Endothelial cell of umbilical vein (primary cell): ENCODE results near the gene ZNF226.

Experiments
- EZH2 ChIP-seq: IDR thresholded peaks from 2 replicates; pipeline ENCODE4 v1.6.1; 2012; ENCODE audit warnings: borderline replicate concordance, low read depth, mild to moderate bottlenecking, moderate library complexity, low read length, inconsistent platforms; ENCODE audit not compliant: severe bottlenecking
- JUN ChIP-seq: IDR thresholded peaks from 2 replicates; pipeline ENCODE4 v1.6.1; 2011; ENCODE audit warnings: borderline replicate concordance, low read depth; ENCODE audit not compliant: insufficient read length, insufficient read depth
- MAX ChIP-seq: IDR thresholded peaks from 2 replicates; pipeline ENCODE4 v1.6.1; 2011; ENCODE audit not compliant: insufficient read depth, insufficient read length
- POLR2A ChIP-seq: IDR thresholded peaks from 2 replicates; pipeline ENCODE4 v1.6.1; 2012; ENCODE audit warnings: low read depth, mild to moderate bottlenecking, control low read depth, low read length
- POLR2AphosphoS5 ChIP-seq: IDR thresholded peaks from 2 replicates; pipeline ENCODE4 v1.6.1; 2012; ENCODE audit warnings: low read depth, mild to moderate bottlenecking, control low read depth, low read length, moderate library complexity; ENCODE audit not compliant: insufficient read depth
- TF ChIP-seq, protein P1 (sequence below), 2 donors: IDR thresholded peaks; 1 replicate in 1 of 2; 2 replicates in 1 of 2; pipeline ENCODE4 v1.5.1; 2011; ENCODE audit warnings: low read length in 2 of 2, mild to moderate bottlenecking in 2 of 2, moderate library complexity in 2 of 2, control low read depth in 1 of 2, inconsistent platforms in 1 of 2, low read depth in 1 of 2; ENCODE audit not compliant: insufficient read depth in 1 of 2; ENCODE audit errors: extremely low read depth in 1 of 2

GRCh38 chr19:44156475-44156874, 8.4 kb upstream of the ZNF226 start:
- TF ChIP-seq, protein P1, sequence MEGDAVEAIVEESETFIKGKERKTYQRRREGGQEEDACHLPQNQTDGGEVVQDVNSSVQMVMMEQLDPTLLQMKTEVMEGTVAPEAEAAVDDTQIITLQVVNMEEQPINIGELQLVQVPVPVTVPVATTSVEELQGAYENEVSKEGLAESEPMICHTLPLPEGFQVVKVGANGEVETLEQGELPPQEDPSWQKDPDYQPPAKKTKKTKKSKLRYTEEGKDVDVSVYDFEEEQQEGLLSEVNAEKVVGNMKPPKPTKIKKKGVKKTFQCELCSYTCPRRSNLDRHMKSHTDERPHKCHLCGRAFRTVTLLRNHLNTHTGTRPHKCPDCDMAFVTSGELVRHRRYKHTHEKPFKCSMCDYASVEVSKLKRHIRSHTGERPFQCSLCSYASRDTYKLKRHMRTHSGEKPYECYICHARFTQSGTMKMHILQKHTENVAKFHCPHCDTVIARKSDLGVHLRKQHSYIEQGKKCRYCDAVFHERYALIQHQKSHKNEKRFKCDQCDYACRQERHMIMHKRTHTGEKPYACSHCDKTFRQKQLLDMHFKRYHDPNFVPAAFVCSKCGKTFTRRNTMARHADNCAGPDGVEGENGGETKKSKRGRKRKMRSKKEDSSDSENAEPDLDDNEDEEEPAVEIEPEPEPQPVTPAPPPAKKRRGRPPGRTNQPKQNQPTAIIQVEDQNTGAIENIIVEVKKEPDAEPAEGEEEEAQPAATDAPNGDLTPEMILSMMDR (IDR thresholded peaks at IDR 0.05; ENCODE audit: extremely low read depth in 1 of 2, insufficient read depth in 1 of 2, low read depth in 1 of 2, low read length in 2 of 2), result no peak
- no peak for TF ChIP-seq MAX
- TF ChIP-seq POLR2A, result no peak
- TF ChIP-seq POLR2AphosphoS5, result no peak
- TF ChIP-seq JUN, result no peak
- no peak for TF ChIP-seq EZH2
